Neural cell (in vitro differentiated cells): ENCODE results near the gene ZNF420. TPM values are rescaled to one million over a fixed set of nuclear protein-coding genes. Genes with fewer than 3 reads are reported as not detected.
"Not testable (repeated sequence)": the region's sequence is repeated elsewhere in the genome, so short reads cannot be mapped to it uniquely, and the experiment has no call there.

Source experiments
- H2AFZ ChIP-seq: fragments of 200-600, 300-800 bp; sonication (generic), shearing (Covaris generic); 2 replicates; pipeline ENCODE4 v1.6.0; 2014; ENCODE audit warnings: low read depth, mild to moderate bottlenecking, antibody characterized with exemption, low read length, moderate library complexity
- H3F3A ChIP-seq: fragments of 200-600 bp; shearing (Covaris generic); 2 replicates; pipeline ENCODE4 v1.6.1; 2016; ENCODE audit warnings: mild to moderate bottlenecking, moderate library complexity, mixed read lengths, antibody characterized with exemption, low read length; ENCODE audit not compliant: insufficient read depth, poor library complexity, severe bottlenecking
- H3K27ac ChIP-seq: fragments of 200-600, 300-800 bp; sonication (generic), shearing (Covaris generic); 2 replicates; pipeline ENCODE4 v1.5.1; 2014; ENCODE audit warnings: mild to moderate bottlenecking, low read length, moderate library complexity
- H3K27me3 ChIP-seq: fragments of 300-800, 200-600 bp; sonication (generic), shearing (Covaris generic); 2 replicates; pipeline ENCODE4 v1.6.0; 2014; ENCODE audit warnings: mild to moderate bottlenecking, low read depth, low read length, moderate library complexity; ENCODE audit not compliant: insufficient read depth
- H3K36me3 ChIP-seq: fragments of 300-800, 200-600 bp; sonication (generic), shearing (Covaris generic); 2 replicates; pipeline ENCODE4 v1.5.1; 2014; ENCODE audit warnings: mild to moderate bottlenecking, antibody characterized with exemption, low read length, moderate library complexity; ENCODE audit not compliant: insufficient read depth
- H3K4me2 ChIP-seq: fragments of 300-800, 200-600 bp; sonication (generic), shearing (Covaris generic); 2 replicates; pipeline ENCODE4 v1.6.0; 2014; ENCODE audit warnings: mild to moderate bottlenecking, low read length
- H3K4me3 ChIP-seq: fragments of 300-800, 200-600 bp; sonication (generic), shearing (Covaris generic); 2 replicates; pipeline ENCODE4 v1.5.1; 2014; ENCODE audit warnings: mild to moderate bottlenecking, low read length, moderate library complexity
- H3K79me2 ChIP-seq: fragments of 200-600 bp; shearing (Covaris generic); replicated peaks from 2 replicates; pipeline ENCODE4 v1.6.0; 2014; ENCODE audit warnings: mild to moderate bottlenecking, low read length, moderate library complexity; ENCODE audit not compliant: insufficient read depth
- H3K9ac ChIP-seq: fragments of 300-800, 200-600 bp; sonication (generic), shearing (Covaris generic); 2 replicates; pipeline ENCODE4 v1.6.1; 2016; ENCODE audit warnings: mild to moderate bottlenecking, low read length, mixed read lengths
- H3K9me2 ChIP-seq: fragments of 200-600 bp; shearing (Covaris generic); 2 replicates; pipeline ENCODE4 v1.6.1; 2016; ENCODE audit warnings: mild to moderate bottlenecking, low read length, mixed read lengths; ENCODE audit not compliant: insufficient read depth
- H3K9me3 ChIP-seq: fragments of 200-600, 300-800 bp; sonication (generic), shearing (Covaris generic); 2 replicates; pipeline ENCODE4 v1.6.1; 2016; ENCODE audit warnings: mild to moderate bottlenecking, mixed run types, low read length, moderate library complexity, mixed read lengths
- H4K20me1 ChIP-seq: fragments of 200-600 bp; shearing (Covaris generic); 2 replicates; pipeline ENCODE4 v1.6.1; 2016; ENCODE audit warnings: mild to moderate bottlenecking, mixed run types; ENCODE audit not compliant: insufficient read depth
- EP300 ChIP-seq: fragments of 450-650 bp; conservative IDR thresholded peaks from 2 replicates; pipeline ENCODE4 v1.6.1; 2014; ENCODE audit warnings: antibody characterized with exemption, mild to moderate bottlenecking, moderate library complexity; ENCODE audit not compliant: poor library complexity, severe bottlenecking
- EZH2 ChIP-seq: fragments of 200-600, 300-800 bp; shearing (Covaris generic), sonication (generic); IDR thresholded peaks from 2 replicates; pipeline ENCODE4 v1.6.1; 2014; ENCODE audit warnings: antibody characterized with exemption, low read length, borderline replicate concordance, mild to moderate bottlenecking; ENCODE audit not compliant: insufficient read depth, poor library complexity, severe bottlenecking
- MXI1 ChIP-seq: fragments of 450-650 bp; conservative IDR thresholded peaks from 2 replicates; pipeline ENCODE4 v1.6.1; 2014; ENCODE audit warnings: antibody characterized with exemption, mild to moderate bottlenecking; ENCODE audit not compliant: poor library complexity, severe bottlenecking
- POLR2AphosphoS5 ChIP-seq: IDR thresholded peaks from 2 replicates; pipeline ENCODE4 v1.6.1; 2012
- RAD21 ChIP-seq: fragments of 450-650 bp; conservative IDR thresholded peaks from 2 replicates; pipeline ENCODE4 v1.6.1; 2014; ENCODE audit warnings: antibody characterized with exemption, mild to moderate bottlenecking, moderate library complexity
- REST ChIP-seq: IDR thresholded peaks from 2 replicates; pipeline ENCODE4 v1.6.1; 2012; ENCODE audit warnings: borderline replicate concordance
- SMC3 ChIP-seq: fragments of 450-650 bp; conservative IDR thresholded peaks from 2 replicates; pipeline ENCODE4 v1.6.1; 2014; ENCODE audit warnings: antibody characterized with exemption, mild to moderate bottlenecking, moderate library complexity; ENCODE audit not compliant: poor library complexity
- TAF1 ChIP-seq: IDR thresholded peaks from 2 replicates; pipeline ENCODE4 v1.6.1; 2012; ENCODE audit warnings: low read depth
- polyA plus RNA-seq: library from polyadenylated mRNA; depleted of rRNA; stranded (reverse); fragments of >200 nt; gene quantifications from 2 replicates; pipeline ENCODE4 v1.2.3, GENCODE V29; 2014
- TF ChIP-seq, protein P1 (sequence below): fragments of 450-650 bp; IDR thresholded peaks from 2 replicates; pipeline ENCODE4 v1.5.1; 2014; ENCODE audit warnings: antibody characterized with exemption, mild to moderate bottlenecking, moderate library complexity; ENCODE audit not compliant: poor library complexity, severe bottlenecking

ZNF420 gene
- polyA plus RNA-seq, 1 donor from 2014 or later, result 27.9 TPM

DNA sequence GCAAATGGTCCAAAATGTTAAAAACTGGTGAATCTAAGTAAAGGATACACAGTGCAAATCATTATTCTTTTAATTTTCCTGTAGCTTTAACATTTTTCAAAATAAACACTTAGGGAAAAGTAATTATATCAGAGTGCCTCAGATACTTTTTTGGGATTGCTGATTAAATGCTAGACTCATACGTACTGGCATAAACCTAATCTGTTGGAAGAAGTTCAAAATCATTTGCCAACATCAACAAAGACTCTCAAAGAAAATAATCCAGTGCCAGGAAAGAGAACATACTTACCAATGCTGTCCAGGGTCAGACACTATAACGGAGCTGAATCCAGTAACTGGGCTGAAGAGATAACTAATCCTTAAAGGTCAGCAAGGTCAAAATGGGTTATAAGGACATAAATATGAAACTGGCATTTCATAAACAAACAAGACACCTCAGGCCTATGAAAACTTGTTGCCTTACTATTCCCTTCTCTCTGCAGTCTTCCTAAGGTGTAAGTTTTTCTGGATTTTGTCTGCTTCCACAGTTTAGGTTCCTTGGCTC, 3.3 kb upstream of the ZNF420 start:
- H3K79me2 ChIP-seq, result peaks cover 23% of the 10 kb centered on the region
- H4K20me1 ChIP-seq, result no peaks in the 10 kb centered on the region
- H3K4me2 ChIP-seq, result no peak overlapping the region
- no peak for TF ChIP-seq MXI1
- H3K9me3 ChIP-seq, result no peaks in the 10 kb centered on the region
- no peak overlapping the region for H3K4me3 ChIP-seq
- no peaks in the 10 kb centered on the region for H3K27me3 ChIP-seq
- no peaks in the 10 kb centered on the region for H3F3A ChIP-seq
- no peaks in the 10 kb centered on the region for H3K9me2 ChIP-seq
- H3K9ac ChIP-seq, result no peak overlapping the region
- H3K36me3 ChIP-seq, result no peaks in the 10 kb centered on the region
- no peak overlapping the region for H2AFZ ChIP-seq
- H3K27ac ChIP-seq, result no peak overlapping the region

- not testable (repeated sequence) for H3K9me3 ChIP-seq, H3K9ac ChIP-seq, H3K27ac ChIP-seq, H4K20me1 ChIP-seq, H3K4me2 ChIP-seq, H2AFZ ChIP-seq, H3K9me2 ChIP-seq, H3K27me3 ChIP-seq, H3F3A ChIP-seq, H3K36me3 ChIP-seq
- Histone ChIP-seq H3K79me2 (peaks cover 31% of the 10 kb centered on the region), H3K4me3 (peak overlapping the region; percentile 80)
Observed at GRCh38 chr19:37076524-37076923, 1.7 kb upstream of the ZNF420 start.

DNA sequence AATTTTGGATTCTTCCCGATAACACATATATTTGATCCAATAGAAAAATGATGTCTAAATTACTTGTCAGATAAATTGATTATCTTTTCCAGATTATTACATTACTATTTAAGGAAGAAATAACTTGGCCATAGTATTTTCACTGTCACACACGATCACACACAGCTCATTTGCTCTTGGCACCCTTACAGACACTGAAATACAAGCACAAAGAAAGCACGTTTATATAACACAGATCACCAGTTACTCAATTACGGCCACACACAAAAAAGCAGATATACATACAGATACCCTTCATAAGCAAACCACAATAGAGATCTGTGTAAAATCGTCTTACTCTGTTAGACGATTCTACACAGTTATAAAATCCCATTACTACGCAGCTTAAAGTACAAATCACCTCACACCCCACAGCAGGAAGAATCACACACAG, 716 bp upstream of the ZNF420 start:
- no peaks in the 10 kb centered on the region for H4K20me1 ChIP-seq
- H3K9me3 ChIP-seq, result no peaks in the 10 kb centered on the region
- H2AFZ ChIP-seq, result peak overlapping the region; percentile 84
- H3F3A ChIP-seq, result no peaks in the 10 kb centered on the region
- peak overlapping the region; percentile 86 for H3K9ac ChIP-seq
- H3K27me3 ChIP-seq, result no peaks in the 10 kb centered on the region
- H3K27ac ChIP-seq, result peak overlapping the region; percentile 85
- H3K4me3 ChIP-seq, result peak overlapping the region; percentile 80
- H3K4me2 ChIP-seq, result peak overlapping the region; percentile 33
- no peaks in the 10 kb centered on the region for H3K9me2 ChIP-seq
- peaks cover 39% of the 10 kb centered on the region for H3K79me2 ChIP-seq
- TF ChIP-seq REST (no peak), SMC3 (no peak), RAD21 (no peak), TAF1 (no peak), MXI1 (no peak), EZH2 (no peak), POLR2AphosphoS5 (no peak), EP300 (no peak)
- TF ChIP-seq, protein P1, sequence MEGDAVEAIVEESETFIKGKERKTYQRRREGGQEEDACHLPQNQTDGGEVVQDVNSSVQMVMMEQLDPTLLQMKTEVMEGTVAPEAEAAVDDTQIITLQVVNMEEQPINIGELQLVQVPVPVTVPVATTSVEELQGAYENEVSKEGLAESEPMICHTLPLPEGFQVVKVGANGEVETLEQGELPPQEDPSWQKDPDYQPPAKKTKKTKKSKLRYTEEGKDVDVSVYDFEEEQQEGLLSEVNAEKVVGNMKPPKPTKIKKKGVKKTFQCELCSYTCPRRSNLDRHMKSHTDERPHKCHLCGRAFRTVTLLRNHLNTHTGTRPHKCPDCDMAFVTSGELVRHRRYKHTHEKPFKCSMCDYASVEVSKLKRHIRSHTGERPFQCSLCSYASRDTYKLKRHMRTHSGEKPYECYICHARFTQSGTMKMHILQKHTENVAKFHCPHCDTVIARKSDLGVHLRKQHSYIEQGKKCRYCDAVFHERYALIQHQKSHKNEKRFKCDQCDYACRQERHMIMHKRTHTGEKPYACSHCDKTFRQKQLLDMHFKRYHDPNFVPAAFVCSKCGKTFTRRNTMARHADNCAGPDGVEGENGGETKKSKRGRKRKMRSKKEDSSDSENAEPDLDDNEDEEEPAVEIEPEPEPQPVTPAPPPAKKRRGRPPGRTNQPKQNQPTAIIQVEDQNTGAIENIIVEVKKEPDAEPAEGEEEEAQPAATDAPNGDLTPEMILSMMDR, result no peak
- no peaks in the 10 kb centered on the region for H3K36me3 ChIP-seq
